ENCODE measurements around the gene RCAN2. TPM values are rescaled to one million over a fixed set of nuclear protein-coding genes. Genes with fewer than 3 reads are reported as not detected.
A peak's percentile ranks its signal among the peaks of the same experiment; 100 is the strongest.

The RCAN2 gene
- total and polyA plus RNA-seq, 4 donors: 4.5 to 16.7 (median 4.8) TPM

- Histone ChIP-seq H3K27ac (ENCODE audit: low read depth in 1 of 2, low read length in 1 of 2) (no peak overlapping the region), H3K9me3 (ENCODE audit: control insufficient read depth in 4 of 4, insufficient read depth in 3 of 4, low read length in 3 of 4) (no peaks in the 10 kb centered on the region), H3K9ac (ENCODE audit: insufficient read depth in 1 of 2, low read length in 2 of 2) (no peak overlapping the region), H3K36me3 (ENCODE audit: control insufficient read depth in 4 of 4, insufficient read depth in 4 of 4, low read length in 4 of 4) (no peaks in the 10 kb centered on the region), H3K27me3 (ENCODE audit: control insufficient read depth in 3 of 3, insufficient read depth in 3 of 3, low read length in 2 of 3) (peaks cover 0 to 7% (median 0%) of the 10 kb centered on the region in 3 donors), H3K4me1 (ENCODE audit: control insufficient read depth in 5 of 5, insufficient read depth in 5 of 5, low read length in 5 of 5) (peaks cover 0 to 5% (median 0%) of the 10 kb centered on the region in 5 donors), H3K4me3 (no peak overlapping the region)
- TF ChIP-seq CTCF (IDR thresholded peaks at IDR 0.05; ENCODE audit: control extremely low read depth, extremely low read depth): no peak
- WGBS, 2 donors: 62 to 65% methylated on average over 2 of the region's 2 CpGs
- DNase-seq: no peak
- ATAC-seq (ENCODE audit: insufficient read depth, low FRiP score): no peak
These were observed 184.8 kb downstream of the RCAN2 start for GRCh38 chr6:46306431-46306830.

GRCh38 chr6:46305833-46306232, 185.4 kb downstream of the RCAN2 start:
- Histone ChIP-seq H3K27ac (ENCODE audit: low read depth in 1 of 2, low read length in 1 of 2) (no peak overlapping the region), H3K9ac (ENCODE audit: insufficient read depth in 1 of 2, low read length in 2 of 2) (no peak overlapping the region), H3K4me3 (no peak overlapping the region), H3K4me1 (ENCODE audit: control insufficient read depth in 5 of 5, insufficient read depth in 5 of 5, low read length in 5 of 5) (peaks cover 0 to 5% (median 0%) of the 10 kb centered on the region in 5 donors), H3K27me3 (ENCODE audit: control insufficient read depth in 3 of 3, insufficient read depth in 3 of 3, low read length in 2 of 3) (peaks cover 0 to under 1% (median 0%) of the 10 kb centered on the region in 3 donors), H3K9me3 (ENCODE audit: control insufficient read depth in 4 of 4, insufficient read depth in 3 of 4, low read length in 3 of 4) (no peaks in the 10 kb centered on the region), H3K36me3 (ENCODE audit: control insufficient read depth in 4 of 4, insufficient read depth in 4 of 4, low read length in 4 of 4) (no peaks in the 10 kb centered on the region)
- TF ChIP-seq CTCF (IDR thresholded peaks at IDR 0.05; ENCODE audit: control extremely low read depth, extremely low read depth): no peak
- DNase-seq (no peak), ATAC-seq (ENCODE audit: insufficient read depth, low FRiP score) (no peak)
- WGBS, 2 donors: 87 to 95% methylated on average over 3 of the region's 3 CpGs

DNA sequence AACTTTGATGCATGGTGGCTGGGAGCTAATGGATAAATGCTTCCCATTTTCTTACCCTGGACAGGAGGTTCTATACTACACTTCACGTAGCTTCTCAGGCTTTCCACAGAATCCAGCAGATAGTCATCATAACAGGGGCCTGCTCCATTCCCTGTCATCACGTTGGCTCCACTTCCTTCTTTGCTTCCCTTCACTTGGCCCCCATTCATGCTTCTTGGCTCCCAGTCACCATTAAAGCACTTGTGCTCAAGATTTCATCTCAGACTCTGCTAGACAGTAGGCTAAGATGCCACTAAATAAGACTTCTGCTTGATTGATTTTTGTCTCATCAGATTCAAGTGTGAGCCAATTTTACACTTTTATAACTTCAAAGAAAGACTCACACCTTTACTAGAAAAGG, 186.0 kb downstream of the RCAN2 start:
- ATAC-seq (ENCODE audit: insufficient read depth, low FRiP score) (no peak), DNase-seq (peak in 1 of 3 donors; percentile 52)
- Histone ChIP-seq H3K27me3 (ENCODE audit: control insufficient read depth in 3 of 3, insufficient read depth in 3 of 3, low read length in 2 of 3) (no peaks in the 10 kb centered on the region), H3K4me1 (ENCODE audit: control insufficient read depth in 5 of 5, insufficient read depth in 5 of 5, low read length in 5 of 5) (peaks cover 0 to 5% (median 0%) of the 10 kb centered on the region in 5 donors), H3K36me3 (ENCODE audit: control insufficient read depth in 4 of 4, insufficient read depth in 4 of 4, low read length in 4 of 4) (no peaks in the 10 kb centered on the region), H3K27ac (ENCODE audit: low read depth in 1 of 2, low read length in 1 of 2) (no peak overlapping the region), H3K4me3 (no peak overlapping the region), H3K9ac (ENCODE audit: insufficient read depth in 1 of 2, low read length in 2 of 2) (no peak overlapping the region), H3K9me3 (ENCODE audit: control insufficient read depth in 4 of 4, insufficient read depth in 3 of 4, low read length in 3 of 4) (no peaks in the 10 kb centered on the region)
- WGBS, 2 donors: 66 to 68% methylated on average over 2 of the region's 2 CpGs
- TF ChIP-seq CTCF (IDR thresholded peaks at IDR 0.05; ENCODE audit: control extremely low read depth, extremely low read depth): no peak

- Histone ChIP-seq H3K27me3 (ENCODE audit: control insufficient read depth in 3 of 3, insufficient read depth in 3 of 3, low read length in 2 of 3) (no peaks in the 10 kb centered on the region), H3K4me3 (no peak overlapping the region), H3K9ac (ENCODE audit: insufficient read depth in 1 of 2, low read length in 2 of 2) (no peak overlapping the region), H3K36me3 (ENCODE audit: control insufficient read depth in 4 of 4, insufficient read depth in 4 of 4, low read length in 4 of 4) (no peaks in the 10 kb centered on the region), H3K4me1 (ENCODE audit: control insufficient read depth in 5 of 5, insufficient read depth in 5 of 5, low read length in 5 of 5) (peaks cover 0 to 5% (median 0%) of the 10 kb centered on the region in 5 donors), H3K9me3 (ENCODE audit: control insufficient read depth in 4 of 4, insufficient read depth in 3 of 4, low read length in 3 of 4) (no peaks in the 10 kb centered on the region), H3K27ac (ENCODE audit: low read depth in 1 of 2, low read length in 1 of 2) (no peak overlapping the region)
- TF ChIP-seq CTCF (IDR thresholded peaks at IDR 0.05; ENCODE audit: control extremely low read depth, extremely low read depth): no peak
- 90 to 97% methylated on average over 1 of the region's 1 CpG for WGBS, 2 donors
- DNase-seq: no peak
- no peak for ATAC-seq (ENCODE audit: insufficient read depth, low FRiP score)
These were observed 188.4 kb downstream of the RCAN2 start for GRCh38 chr6:46302816-46303215.
